Lower leg skin (tissue), 3 donors: ENCODE data around the gene KCTD19.

ENCODE experiments used
- POLR2A ChIP-seq, 2 donors: fragments of 450-650 bp; IDR thresholded peaks; one replicate each; pipeline ENCODE4 v1.6.1; 2016 to 2017; ENCODE audit warnings: antibody characterized with exemption in 2 of 2, mild to moderate bottlenecking in 1 of 2, moderate library complexity in 1 of 2
- TF ChIP-seq, protein P1 (sequence below), 3 donors: fragments of 450-650 bp; IDR thresholded peaks; one replicate each; pipeline ENCODE4 v1.5.1; 2016; ENCODE audit warnings: antibody characterized with exemption in 3 of 3, mild to moderate bottlenecking in 3 of 3, moderate library complexity in 2 of 3

DNA sequence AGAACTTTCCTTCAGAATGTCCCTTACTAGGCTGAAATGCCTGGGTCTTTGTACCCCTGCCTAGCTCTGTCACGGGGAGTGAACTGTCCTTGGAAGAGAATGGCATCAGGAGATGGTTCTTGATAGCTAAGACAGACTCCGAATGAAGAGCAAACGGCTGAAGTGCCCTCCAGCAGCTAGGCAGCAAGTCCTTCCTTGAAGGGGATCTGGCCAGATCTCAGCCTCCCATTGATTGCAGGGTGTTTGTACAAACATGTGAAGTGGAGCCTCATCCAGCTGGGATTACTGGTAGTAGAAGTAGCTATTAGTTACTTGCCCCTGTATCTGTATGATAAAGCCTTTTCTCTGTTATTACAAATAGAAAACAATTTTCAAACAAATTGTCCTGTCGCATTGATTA is 31.0 kb upstream of the KCTD19 start:
- TF ChIP-seq, protein P1, sequence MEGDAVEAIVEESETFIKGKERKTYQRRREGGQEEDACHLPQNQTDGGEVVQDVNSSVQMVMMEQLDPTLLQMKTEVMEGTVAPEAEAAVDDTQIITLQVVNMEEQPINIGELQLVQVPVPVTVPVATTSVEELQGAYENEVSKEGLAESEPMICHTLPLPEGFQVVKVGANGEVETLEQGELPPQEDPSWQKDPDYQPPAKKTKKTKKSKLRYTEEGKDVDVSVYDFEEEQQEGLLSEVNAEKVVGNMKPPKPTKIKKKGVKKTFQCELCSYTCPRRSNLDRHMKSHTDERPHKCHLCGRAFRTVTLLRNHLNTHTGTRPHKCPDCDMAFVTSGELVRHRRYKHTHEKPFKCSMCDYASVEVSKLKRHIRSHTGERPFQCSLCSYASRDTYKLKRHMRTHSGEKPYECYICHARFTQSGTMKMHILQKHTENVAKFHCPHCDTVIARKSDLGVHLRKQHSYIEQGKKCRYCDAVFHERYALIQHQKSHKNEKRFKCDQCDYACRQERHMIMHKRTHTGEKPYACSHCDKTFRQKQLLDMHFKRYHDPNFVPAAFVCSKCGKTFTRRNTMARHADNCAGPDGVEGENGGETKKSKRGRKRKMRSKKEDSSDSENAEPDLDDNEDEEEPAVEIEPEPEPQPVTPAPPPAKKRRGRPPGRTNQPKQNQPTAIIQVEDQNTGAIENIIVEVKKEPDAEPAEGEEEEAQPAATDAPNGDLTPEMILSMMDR (IDR thresholded peaks at IDR 0.05) = no peak
- TF ChIP-seq POLR2A (IDR thresholded peaks at IDR 0.05) = no peak
